HG03175 (cell line): ENCODE data around the gene SMIM1.

Experiments
- ATAC-seq: cut with Tn5 transposase; IDR thresholded peaks from one replicate; pipeline ENCODE4 v1.9.1; 2021; ENCODE audit warnings: mild to moderate bottlenecking, moderate library complexity; ENCODE audit not compliant: unreplicated experiment

The SMIM1 gene

DNA sequence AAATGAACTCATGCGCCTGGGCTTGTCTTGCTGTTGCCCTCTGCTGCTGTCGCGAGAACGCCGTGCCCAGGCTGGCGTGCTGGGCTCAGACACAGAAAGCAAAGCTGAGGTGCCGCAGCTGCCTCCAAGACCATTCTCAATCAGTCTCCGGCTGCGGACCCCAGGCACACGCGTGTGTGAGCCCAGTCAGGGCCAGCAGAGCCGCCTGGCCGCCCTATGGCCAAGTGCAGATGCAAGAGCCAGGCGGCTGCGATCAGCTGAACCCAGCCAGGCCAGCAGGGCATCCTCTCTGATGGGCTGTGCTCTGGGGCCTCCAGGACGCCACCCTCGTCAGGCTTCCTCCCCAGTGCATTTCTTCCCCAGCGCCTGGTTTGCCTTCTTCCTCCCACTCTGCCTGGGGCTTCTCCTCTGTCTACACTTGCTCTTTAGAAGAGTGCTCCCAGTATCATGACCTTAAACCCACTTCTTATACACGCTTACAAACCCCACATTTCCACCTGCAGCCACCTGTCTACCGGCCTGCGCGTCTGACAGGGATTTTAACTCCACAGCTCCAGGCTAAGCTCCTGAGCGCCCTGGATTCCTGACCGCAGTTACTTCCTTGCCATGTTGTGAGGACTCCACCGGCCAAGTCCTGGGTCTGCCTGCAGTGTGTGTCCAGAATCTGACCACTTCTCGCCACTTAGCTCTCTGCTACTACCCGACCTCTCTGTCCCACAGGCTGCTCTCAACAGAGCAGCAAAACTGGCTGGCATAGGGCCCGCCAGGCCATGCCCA is 45.5 kb downstream of the SMIM1 start:
- ATAC-seq = no peak

DNA sequence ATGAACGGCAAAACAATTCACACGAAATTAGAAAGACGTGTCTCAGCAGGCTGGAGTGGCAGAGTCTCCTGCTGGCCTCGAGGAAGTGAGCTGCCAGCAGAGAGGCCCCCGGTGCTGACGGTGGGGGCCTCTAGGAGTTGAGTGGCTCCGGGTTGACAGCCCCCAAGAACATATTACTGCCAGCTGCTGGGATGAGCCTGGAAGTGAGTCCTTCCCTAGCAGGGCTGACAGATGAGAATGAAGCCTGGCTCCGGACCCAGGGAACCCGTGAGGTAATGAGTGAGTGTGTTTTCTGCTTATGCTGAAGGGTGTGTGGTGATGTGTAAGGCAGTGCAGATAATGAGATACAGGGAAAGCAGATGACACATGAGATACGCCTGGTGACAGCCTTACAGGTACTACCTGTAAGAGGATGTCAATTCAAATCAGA is 47.2 kb downstream of the SMIM1 start:
- no peak for ATAC-seq

- ATAC-seq = no peak
Observed at GRCh38 chr1:3820316-3820715, 47.8 kb downstream of the SMIM1 start.

DNA sequence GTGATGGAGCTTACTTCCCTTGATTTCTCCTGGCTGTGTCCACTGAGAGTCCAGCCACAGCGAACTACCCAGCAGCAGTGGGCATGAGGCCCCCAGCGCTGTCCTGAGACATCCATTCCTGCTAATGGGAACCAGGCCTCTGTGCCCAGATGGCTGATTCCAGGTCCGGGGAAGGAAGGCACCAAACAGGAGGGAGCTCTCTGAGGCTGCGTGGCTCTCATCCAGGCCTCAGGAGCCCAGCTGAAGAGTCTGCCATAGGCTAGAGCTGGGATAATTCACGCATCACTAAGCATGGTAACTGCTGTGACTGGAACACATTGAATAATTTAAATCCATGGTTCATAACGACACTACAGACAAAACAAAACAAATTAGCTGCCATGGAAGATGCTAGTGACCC is 48.5 kb downstream of the SMIM1 start:
- no peak for ATAC-seq

GRCh38 chr1:3821447-3821846 is 48.9 kb downstream of the SMIM1 start:
- ATAC-seq = no peak

DNA sequence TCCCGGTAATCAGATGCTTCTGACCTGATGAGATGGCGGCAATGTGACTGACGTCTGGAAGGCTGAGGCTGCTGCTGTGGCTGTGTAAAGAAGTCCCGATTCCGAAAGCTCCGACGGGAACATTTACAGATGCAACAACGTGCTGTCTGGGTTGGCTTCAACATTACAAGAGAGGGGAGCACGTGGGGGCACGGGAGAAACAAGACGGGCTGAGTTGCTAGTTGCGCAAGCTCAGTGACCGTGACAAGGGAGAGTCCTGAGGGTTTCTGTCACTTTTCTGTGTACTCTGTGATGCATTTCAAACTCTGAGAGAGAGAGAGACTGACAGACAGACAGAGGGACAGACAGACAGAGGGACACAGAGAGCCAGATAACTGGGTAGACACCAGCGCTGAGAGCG is 49.4 kb downstream of the SMIM1 start:
- no peak for ATAC-seq

GRCh38 chr1:3822421-3822820 is 49.9 kb downstream of the SMIM1 start:
- no peak for ATAC-seq

GRCh38 chr1:3824650-3825049 is 52.1 kb downstream of the SMIM1 start:
- ATAC-seq = no peak

DNA sequence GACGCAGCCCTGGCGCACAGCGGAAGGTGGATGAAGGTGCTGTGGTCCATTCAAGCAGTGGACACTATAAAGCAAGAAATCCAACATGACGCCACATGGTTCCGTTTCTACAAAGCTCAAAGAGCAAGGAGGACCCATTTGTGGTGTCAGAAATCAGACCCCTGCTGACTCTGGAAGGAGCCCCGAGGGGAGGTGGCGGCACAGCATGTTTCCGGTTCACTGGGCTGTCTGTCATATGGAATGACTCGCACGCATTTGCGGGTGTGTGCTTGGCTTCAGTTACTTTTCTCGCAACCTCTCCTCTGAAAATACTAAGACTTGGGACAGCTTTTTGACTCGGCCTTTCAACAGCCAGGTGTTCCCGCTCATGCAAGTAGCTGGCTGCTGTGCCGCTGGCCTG is 52.8 kb downstream of the SMIM1 start:
- no peak for ATAC-seq
